ENCODE results near the gene PLS3. TPM values are rescaled to one million over a fixed set of nuclear protein-coding genes. Genes with fewer than 3 reads are reported as not detected.
"Not testable (repeated sequence)": the region's sequence is repeated elsewhere in the genome, so short reads cannot be mapped to it uniquely, and the experiment has no call there.

The PLS3 gene
- total and polyA plus RNA-seq, 4 donors: 63.1 to 221 (median 116) TPM

DNA sequence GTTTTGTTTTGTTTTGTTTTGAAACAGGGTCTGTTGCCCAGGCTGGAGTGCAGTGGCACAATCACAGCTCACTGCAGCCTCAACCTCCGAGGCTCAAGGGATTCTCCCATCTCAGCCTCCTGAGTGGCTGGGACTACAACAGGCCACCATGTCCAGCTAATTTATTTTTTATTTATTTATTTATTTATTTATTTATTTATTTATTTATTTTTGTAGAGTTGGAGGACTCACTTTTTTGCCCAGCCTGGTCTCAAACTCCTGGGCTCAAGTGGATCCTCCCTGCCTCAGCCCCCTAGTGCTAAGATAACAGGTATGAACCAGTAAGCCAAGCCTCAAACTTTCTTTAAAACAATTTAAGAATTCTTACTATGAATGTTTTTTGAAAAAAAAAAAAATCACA is 26.6 kb upstream of the PLS3 start:
- Histone ChIP-seq H3K9me3 (ENCODE audit: control insufficient read depth in 4 of 4, insufficient read depth in 3 of 4, low read length in 3 of 4) (no peaks in the 10 kb centered on the region), H3K4me1 (ENCODE audit: control insufficient read depth in 5 of 5, insufficient read depth in 5 of 5, low read length in 5 of 5) (no peaks in the 10 kb centered on the region), H3K9ac (ENCODE audit: insufficient read depth in 1 of 2, low read length in 2 of 2) (no peak overlapping the region), H3K27ac (ENCODE audit: low read depth in 1 of 2, low read length in 1 of 2) (no peak overlapping the region), H3K27me3 (ENCODE audit: control insufficient read depth in 3 of 3, insufficient read depth in 3 of 3, low read length in 2 of 3) (peaks cover 0 to 34% (median 6%) of the 10 kb centered on the region in 3 donors), H3K4me3 (no peak overlapping the region), H3K36me3 (ENCODE audit: control insufficient read depth in 4 of 4, insufficient read depth in 4 of 4, low read length in 4 of 4) (no peaks in the 10 kb centered on the region)
- ATAC-seq (ENCODE audit: insufficient read depth, low FRiP score) (no peak), DNase-seq (no peak)
- TF ChIP-seq, protein P1, sequence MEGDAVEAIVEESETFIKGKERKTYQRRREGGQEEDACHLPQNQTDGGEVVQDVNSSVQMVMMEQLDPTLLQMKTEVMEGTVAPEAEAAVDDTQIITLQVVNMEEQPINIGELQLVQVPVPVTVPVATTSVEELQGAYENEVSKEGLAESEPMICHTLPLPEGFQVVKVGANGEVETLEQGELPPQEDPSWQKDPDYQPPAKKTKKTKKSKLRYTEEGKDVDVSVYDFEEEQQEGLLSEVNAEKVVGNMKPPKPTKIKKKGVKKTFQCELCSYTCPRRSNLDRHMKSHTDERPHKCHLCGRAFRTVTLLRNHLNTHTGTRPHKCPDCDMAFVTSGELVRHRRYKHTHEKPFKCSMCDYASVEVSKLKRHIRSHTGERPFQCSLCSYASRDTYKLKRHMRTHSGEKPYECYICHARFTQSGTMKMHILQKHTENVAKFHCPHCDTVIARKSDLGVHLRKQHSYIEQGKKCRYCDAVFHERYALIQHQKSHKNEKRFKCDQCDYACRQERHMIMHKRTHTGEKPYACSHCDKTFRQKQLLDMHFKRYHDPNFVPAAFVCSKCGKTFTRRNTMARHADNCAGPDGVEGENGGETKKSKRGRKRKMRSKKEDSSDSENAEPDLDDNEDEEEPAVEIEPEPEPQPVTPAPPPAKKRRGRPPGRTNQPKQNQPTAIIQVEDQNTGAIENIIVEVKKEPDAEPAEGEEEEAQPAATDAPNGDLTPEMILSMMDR (IDR thresholded peaks at IDR 0.05; ENCODE audit: control extremely low read depth, extremely low read depth): no peak
- WGBS, 2 donors: 83 to 91% methylated on average over 1 of the region's 1 CpG

DNA sequence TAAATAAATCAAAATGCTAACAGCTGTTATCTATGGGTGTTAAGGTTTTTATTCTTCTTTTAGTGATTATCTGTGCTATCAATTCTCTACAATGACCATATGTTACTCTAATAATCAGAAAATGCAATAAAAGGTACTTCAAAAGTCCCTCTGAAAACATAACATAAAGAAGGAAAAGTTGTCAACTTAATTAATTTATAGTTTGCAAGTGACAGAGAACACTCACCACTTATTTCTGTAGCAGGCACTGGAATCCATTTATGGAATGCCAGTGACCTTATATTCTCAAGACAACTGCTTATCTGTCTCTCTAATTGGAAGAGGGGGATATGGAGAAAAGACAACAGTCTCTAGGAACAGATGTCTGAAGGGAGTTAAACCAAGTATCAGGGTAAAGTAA is 25.6 kb upstream of the PLS3 start:
- TF ChIP-seq, protein P1 (IDR thresholded peaks at IDR 0.05; ENCODE audit: control extremely low read depth, extremely low read depth): no peak
- DNase-seq: no peak
- Histone ChIP-seq H3K4me3 (no peak overlapping the region), H3K27me3 (ENCODE audit: control insufficient read depth in 3 of 3, insufficient read depth in 3 of 3, low read length in 2 of 3) (peaks cover 0 to 30% (median 6%) of the 10 kb centered on the region in 3 donors), H3K9ac (ENCODE audit: insufficient read depth in 1 of 2, low read length in 2 of 2) (no peak overlapping the region), H3K4me1 (ENCODE audit: control insufficient read depth in 5 of 5, insufficient read depth in 5 of 5, low read length in 5 of 5) (peaks cover 0 to 1% (median 0%) of the 10 kb centered on the region in 5 donors), H3K36me3 (ENCODE audit: control insufficient read depth in 4 of 4, insufficient read depth in 4 of 4, low read length in 4 of 4) (no peaks in the 10 kb centered on the region), H3K9me3 (ENCODE audit: control insufficient read depth in 4 of 4, insufficient read depth in 3 of 4, low read length in 3 of 4) (no peaks in the 10 kb centered on the region), H3K27ac (ENCODE audit: low read depth in 1 of 2, low read length in 1 of 2) (no peak overlapping the region)
- no peak for ATAC-seq (ENCODE audit: insufficient read depth, low FRiP score)

DNA sequence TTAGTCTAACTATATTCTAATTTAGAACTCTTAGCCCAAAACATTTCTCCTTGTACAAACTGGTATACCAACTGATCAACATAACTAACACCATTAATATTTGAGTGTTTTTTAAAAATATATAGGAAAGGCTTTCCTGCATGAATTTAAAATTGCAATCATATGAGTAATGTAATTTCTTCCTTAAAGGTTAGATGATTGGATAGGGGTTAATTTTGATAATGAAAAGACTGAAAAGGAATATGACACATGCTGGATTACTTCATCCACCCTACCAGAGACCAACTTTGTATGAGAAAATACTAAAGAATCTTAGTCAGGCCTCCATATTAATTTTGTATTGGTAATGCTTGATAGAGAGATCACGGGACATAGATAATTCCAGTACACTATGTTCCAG is 25.1 kb upstream of the PLS3 start:
- Histone ChIP-seq H3K4me3 (no peak overlapping the region), H3K27me3 (ENCODE audit: control insufficient read depth in 3 of 3, insufficient read depth in 3 of 3, low read length in 2 of 3) (peaks cover 0 to 30% (median 6%) of the 10 kb centered on the region in 3 donors), H3K27ac (ENCODE audit: low read depth in 1 of 2, low read length in 1 of 2) (no peak overlapping the region), H3K36me3 (ENCODE audit: control insufficient read depth in 4 of 4, insufficient read depth in 4 of 4, low read length in 4 of 4) (no peaks in the 10 kb centered on the region), H3K9ac (ENCODE audit: insufficient read depth in 1 of 2, low read length in 2 of 2) (no peak overlapping the region), H3K9me3 (ENCODE audit: control insufficient read depth in 4 of 4, insufficient read depth in 3 of 4, low read length in 3 of 4) (no peaks in the 10 kb centered on the region), H3K4me1 (ENCODE audit: control insufficient read depth in 5 of 5, insufficient read depth in 5 of 5, low read length in 5 of 5) (peaks cover 0 to 1% (median 0%) of the 10 kb centered on the region in 5 donors)
- 76 to 90% methylated on average over 1 of the region's 1 CpG for WGBS, 2 donors
- ATAC-seq (ENCODE audit: insufficient read depth, low FRiP score): no peak
- TF ChIP-seq, protein P1 (IDR thresholded peaks at IDR 0.05; ENCODE audit: control extremely low read depth, extremely low read depth): no peak
- no peak for DNase-seq

DNA sequence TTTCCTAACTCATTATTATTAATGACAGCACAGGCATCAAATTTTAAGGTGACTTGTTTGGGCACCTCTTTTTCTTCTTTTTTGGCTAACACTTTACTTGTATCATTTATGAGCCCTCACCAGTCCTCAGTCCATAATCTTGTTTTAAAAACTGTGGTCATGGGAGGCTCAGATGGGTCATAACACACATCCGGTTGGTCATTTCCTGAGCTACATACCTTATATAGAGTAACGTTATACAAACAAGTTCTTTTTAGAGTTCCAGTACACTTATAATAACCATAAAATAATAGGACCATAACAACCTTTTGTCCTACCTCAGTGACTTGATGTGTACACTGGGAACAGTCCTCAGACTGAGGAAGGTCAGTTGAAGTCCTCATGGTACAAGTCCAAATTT is 21.1 kb upstream of the PLS3 start:
- H3K36me3 ChIP-seq (ENCODE audit: control insufficient read depth in 4 of 4, insufficient read depth in 4 of 4, low read length in 4 of 4): no peaks in the 10 kb centered on the region
- TF ChIP-seq, protein P1 (IDR thresholded peaks at IDR 0.05; ENCODE audit: control extremely low read depth, extremely low read depth): no peak
- H3K27me3 ChIP-seq (ENCODE audit: control insufficient read depth in 3 of 3, insufficient read depth in 3 of 3, low read length in 2 of 3): peaks cover 0 to 21% (median 0%) of the 10 kb centered on the region in 3 donors
- ATAC-seq (ENCODE audit: insufficient read depth, low FRiP score) (no peak), DNase-seq (no peak)
- H3K9me3 ChIP-seq (ENCODE audit: control insufficient read depth in 4 of 4, insufficient read depth in 3 of 4, low read length in 3 of 4): no peaks in the 10 kb centered on the region
- H3K27ac ChIP-seq (ENCODE audit: low read depth in 1 of 2, low read length in 1 of 2): no peak overlapping the region
- H3K4me3 ChIP-seq: no peak overlapping the region
- 62 to 73% methylated on average over 2 of the region's 2 CpGs for WGBS, 2 donors
- peaks cover 0 to 1% (median 0%) of the 10 kb centered on the region in 5 donors for H3K4me1 ChIP-seq (ENCODE audit: control insufficient read depth in 5 of 5, insufficient read depth in 5 of 5, low read length in 5 of 5)
- no peak overlapping the region for H3K9ac ChIP-seq (ENCODE audit: insufficient read depth in 1 of 2, low read length in 2 of 2)

DNA sequence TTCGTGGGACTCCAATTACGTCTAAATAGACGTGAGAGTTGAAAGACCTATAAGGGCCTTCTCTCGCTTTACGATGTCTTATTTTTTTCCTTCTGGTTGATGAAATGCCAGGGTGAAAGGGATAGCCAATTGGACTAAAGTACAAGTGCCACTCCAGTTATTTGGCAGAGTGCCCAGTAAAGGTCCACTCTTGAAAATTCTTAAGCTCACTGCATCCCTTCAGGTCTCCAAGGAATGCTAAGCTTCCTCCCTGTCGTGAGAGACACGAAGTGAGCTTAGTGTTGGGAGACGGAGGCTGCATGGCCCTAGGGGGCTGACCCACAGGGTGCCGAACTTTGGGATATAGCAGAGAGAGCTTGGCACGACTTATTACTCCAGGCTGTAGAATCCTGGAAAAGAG is 19.9 kb upstream of the PLS3 start:
- peaks cover 0 to 31% (median 5%) of the 10 kb centered on the region in 3 donors for H3K27me3 ChIP-seq (ENCODE audit: control insufficient read depth in 3 of 3, insufficient read depth in 3 of 3, low read length in 2 of 3)
- ATAC-seq (ENCODE audit: insufficient read depth, low FRiP score); H3K9ac ChIP-seq (ENCODE audit: insufficient read depth in 1 of 2, low read length in 2 of 2); H3K9me3 ChIP-seq (ENCODE audit: control insufficient read depth in 4 of 4, insufficient read depth in 3 of 4, low read length in 3 of 4); H3K4me1 ChIP-seq (ENCODE audit: control insufficient read depth in 5 of 5, insufficient read depth in 5 of 5, low read length in 5 of 5); H3K36me3 ChIP-seq (ENCODE audit: control insufficient read depth in 4 of 4, insufficient read depth in 4 of 4, low read length in 4 of 4); H3K4me3 ChIP-seq; H3K27ac ChIP-seq (ENCODE audit: low read depth in 1 of 2, low read length in 1 of 2): not testable (repeated sequence)
- peak; percentile 25 to 52 (median 31) for DNase-seq
- WGBS, 2 donors: 58 to 84% methylated on average over 10 of the region's 10 CpGs
